NCI-H526 treated with DMSO at 0.1 percent for 48 hours (cell line): ENCODE results near the gene PLB1.

Experiments
- DNase-seq: peaks from one replicate; lab custom pipeline; 2025; lab: John Stamatoyannopoulos, UW

The PLB1 gene

DNA sequence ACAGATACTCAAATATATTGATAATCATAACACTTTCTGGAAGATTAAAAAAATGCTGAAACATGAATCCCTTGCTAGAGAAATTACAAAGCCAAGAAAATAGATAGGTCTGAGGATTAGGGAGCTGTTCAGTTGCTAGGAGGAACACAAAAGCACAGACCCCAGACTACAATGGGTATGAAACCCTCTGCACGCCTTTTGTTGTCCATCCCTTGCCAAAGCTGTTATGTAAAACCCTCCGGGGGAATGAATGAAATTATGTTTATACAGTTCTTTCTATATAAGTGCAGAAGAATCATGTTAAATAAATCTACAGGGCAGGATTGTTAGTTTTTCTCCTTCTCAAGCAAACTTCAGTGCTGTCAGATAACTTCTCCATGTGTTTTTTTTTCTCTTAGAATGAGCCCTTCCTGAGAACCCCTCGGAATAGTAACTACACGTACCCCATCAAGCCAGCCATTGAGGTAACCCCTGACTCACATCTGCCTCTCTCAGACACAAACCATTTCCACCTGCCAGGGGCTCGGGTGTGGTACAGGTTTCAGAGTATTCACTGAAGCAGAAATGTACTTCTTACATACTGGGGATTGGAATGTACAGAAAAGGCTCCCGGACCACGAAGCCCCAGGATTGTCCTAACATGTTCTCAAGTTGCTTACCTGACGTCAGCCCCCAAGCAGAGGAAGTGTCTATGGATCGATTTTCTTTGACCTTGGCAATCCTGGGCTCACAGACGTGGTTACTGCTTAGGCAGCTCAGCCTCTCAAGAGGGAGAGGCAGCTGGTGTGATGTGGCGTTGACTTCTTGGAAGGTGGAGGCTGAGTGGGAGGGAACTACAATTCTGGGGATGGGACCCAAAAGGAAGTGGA, 118.0 kb downstream of the PLB1 start:
- DNase-seq: no peak

DNA sequence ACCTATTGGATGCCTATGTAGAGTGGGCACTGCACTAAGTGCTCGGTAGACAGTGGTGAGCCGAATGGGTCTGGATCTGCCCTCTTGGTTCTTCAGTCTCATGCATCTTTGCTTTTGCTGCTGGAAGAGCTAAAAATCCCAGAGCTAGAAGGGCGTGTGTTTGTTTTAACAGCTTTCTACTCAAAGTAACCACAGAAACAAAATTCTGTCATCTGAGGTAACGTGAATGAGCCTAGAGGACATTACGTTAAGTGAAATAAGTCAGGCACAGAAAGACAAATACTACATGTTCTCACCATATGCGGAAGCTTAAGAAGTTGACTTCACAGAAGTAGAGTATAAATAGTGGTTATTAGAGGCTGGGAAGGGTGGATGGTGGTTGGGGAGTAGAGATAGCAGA, 119.8 kb downstream of the PLB1 start:
- no peak for DNase-seq

DNA sequence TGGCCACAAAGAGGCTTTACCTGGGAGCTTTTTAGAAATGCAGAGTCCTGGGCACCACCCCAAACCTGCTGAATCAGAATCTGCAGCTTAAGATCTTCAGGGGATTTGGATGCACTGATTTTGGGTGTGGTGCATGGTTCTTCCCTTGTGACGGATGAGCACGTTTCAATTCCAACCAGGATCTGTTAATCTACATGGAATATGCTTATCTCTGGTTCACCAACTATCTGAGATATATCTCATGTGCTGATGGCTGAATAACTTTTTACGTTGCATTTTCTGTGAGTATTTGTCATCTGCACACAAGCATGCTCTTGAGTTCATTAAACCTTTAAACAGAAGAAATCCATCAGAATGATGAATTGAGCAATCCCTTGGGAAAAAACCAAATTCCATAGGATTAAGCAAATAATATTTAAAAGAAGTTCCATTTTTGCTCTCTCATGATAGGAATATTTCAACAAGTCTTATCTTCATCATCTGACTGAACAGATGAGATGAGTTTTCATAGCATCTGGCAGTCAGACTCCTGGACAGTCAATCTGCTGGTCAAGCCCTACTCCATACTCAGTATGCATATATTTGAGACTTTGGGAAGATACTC, 120.6 kb downstream of the PLB1 start:
- no peak for DNase-seq

DNA sequence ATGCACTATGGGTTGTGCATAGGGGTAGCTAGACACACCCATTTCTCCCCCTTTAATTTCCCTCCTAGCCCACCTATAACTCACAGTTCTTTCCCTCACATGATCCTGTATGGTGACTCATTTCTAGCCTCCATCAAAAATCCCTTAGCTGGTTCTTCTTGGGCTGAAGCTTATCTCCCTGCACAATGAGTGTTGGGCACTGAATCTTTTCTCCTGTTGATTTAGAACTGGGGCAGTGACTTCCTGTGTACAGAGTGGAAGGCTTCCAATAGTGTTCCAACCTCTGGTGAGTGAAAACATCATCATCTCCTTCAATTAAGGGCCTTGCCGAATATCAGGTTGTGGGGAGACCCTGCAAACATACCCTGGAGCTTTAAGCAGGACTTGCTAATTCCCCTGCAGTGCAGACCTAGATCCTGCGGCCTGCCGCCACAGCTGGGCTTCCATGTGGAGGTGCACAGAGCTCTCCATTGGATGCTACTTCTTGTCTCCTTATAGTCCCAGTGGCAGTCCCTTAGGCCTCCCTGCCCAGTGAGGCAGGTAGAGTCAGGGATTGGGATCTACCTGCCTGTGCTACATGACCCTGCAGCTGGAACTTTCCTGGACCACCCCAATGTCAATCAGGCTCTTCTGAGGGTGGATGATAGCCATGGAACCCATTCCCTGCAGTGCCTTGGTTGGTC, 121.8 kb downstream of the PLB1 start:
- DNase-seq: no peak

DNA sequence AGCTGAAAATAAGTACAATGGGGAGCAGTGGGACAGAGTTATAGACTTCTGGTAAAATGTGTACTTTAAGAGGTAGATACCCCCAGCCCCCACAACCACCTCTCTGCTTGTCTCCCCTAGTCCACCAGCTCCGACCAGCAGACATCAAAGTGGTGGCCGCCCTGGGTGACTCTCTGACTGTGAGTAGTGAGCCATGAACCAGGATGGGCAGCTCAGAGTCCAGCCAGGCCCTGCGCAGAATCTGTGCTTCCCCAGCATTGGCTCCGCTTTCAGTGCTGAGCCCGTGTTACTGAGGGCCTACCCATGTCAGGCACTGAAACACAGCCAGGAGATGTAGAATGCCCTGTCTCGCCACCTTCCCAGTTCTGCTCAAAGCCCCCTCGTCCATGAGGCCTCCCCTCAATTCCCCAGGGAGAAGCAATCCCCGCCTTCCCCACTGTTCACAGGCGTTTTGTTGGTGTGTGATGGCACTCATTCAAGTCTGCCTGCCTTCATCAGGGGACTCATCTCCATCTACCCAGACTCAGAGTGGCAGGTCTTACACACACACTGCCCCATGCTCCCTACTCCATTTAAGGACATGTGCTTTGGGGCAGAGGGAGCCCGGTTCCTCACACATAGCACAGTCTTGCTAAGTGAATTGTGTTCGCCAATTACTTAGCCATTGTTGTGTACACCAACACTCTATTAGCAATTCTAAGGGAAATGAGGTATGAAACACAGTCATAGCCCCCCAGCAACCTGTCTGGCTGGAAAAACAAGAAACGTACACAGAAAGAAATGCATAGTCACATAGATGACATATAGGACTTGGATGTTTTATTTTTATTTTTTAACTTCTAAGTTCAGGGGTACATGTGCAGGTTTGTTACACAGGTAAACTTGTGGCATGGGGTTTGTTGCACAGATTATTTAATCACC, 122.6 kb downstream of the PLB1 start:
- DNase-seq: no peak

DNA sequence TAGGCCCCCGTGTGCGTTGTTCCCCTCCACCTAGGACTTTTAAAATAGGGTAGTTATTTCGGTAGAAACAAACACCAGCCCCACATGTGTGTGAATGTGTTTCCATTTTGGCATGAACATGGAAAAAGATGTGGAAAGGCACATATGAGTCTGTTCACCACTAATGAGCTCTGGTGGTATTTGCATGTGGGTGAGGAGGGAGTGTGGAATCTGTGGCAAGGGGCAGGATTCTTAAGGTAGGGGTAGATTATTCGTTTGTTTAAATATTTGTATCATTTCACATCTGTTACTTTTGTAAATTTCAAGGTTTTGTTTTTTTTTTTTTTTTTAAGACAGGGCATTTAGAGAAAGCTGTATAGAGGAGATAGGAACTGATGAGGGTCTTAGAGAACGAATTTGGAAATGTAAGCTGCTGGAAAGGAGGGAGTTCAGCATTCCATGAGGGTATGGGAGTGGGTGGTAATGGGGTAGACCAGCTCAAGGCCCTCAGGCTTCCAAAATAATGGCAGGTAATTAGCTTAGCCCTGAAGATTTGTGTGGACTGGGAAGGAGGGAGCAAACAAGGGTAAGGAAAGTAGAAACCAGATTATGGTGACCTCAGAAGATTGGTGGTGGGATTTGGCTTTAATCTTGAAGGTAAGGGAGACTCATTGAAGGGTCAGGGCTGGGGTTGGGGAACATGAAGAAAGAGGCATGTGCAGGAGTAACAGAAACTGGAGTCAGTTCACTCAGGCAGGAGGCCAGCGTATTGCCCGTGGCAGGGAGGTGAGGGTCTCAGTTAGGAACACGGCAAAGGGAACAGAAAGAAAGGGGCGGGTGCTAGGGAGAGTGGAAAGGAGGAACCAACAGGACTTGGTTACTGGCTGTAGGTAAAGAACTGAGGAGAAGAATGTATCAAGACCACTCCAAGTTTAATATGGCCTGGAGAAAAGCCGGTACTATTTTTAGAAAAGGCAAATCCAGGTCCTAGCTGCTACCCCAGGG, 123.6 kb downstream of the PLB1 start:
- DNase-seq: no peak

DNA sequence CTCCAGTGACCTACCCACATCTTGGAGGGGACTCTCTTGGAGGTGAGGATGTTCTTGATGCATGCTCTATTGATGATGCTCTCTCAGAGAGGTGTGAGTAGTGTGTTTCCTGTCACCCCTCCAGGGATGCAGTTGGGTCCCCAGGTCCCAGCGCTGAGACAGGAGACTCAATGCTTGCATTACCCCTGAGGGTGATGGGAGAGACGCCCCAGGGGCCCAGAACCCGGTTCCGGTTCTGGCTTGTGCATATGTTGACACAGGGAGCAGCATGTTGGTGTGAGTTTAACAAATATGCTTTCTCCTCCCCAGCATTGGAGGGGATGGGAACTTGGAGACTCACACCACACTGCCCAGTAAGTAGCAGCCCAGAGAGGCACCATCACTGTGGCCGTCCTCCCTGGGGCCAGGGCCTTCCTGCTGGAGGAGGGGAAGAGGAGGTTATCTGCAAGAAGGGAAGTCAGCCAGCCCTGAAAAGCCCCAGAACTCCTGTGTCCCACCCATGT, 124.5 kb downstream of the PLB1 start:
- DNase-seq: no peak

DNA sequence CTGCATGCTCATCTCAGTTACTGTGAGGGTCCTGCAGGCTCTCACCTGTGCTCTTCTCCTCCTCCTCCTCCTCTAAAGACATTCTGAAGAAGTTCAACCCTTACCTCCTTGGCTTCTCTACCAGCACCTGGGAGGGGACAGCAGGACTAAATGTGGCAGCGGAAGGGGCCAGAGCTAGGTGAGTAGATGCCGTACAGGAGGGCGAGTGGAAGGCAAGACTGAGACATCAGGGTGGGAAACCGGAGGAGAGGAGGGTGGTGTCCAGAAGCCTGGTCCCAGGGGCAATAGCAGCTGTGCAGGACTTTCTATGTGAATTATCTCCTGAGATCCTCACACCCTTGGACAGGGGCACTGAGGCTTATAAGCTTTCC, 124.9 kb downstream of the PLB1 start:
- no peak for DNase-seq

DNA sequence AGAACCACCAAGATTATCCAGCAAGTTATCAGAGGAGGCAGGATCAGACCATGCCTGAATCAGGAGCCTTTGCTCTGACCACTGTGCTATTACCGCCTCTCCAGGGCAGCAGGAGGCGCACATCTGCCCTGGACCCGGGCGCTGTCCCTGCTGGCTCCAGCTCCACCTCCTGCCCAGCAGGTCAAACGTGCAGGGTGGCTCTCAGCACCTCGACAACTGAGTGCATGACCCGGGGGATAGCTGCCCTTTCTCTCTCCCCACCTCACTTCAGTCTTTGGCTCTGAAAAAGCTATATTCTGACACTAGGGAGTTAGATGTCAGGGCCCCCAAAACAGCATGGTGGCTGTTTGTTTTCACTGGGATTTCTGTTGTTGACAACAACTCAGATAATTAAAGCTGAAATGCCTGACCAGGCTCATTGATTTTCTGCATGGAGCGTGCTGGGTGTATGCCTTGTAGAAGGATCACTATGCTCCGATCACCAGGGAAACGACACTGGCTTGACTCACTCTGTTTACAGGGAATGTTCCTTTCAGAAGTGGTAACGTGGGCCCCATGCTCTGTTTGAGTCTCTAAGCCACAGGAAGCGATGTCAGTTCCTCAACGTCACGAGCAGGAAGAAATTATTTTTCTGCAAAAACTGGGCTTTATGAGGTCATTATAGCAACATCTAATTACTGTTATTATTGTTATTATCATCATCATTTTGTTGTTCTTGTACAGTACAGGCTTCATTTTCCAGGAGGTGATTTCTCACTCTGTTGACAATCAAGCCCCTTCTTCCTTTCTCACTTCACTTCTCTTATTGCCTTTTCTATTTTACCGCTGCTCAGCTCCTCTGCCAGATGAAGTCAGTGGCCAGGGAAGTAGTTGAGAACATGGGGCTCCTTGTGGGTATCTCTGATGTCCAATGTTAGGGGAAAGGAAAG, 125.6 kb downstream of the PLB1 start:
- DNase-seq: no peak

DNA sequence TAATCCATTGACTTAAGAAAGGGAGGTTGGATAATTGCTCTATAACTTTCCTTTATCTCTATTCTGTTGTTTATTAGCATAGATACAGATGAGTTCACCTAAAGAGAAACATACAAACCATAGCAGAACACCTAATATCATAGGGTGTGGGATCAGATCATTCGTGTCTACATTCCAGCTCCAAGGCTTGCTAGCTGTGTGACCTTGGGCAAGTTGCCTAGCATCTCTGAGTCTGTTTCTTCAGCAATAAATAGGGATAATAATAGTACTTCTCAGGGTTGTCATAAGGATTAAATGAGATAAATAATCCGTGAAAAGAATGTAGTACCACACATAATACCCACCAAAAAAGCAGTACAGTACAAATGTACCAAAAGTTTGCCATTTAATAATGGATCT, 126.2 kb downstream of the PLB1 start:
- no peak for DNase-seq

DNA sequence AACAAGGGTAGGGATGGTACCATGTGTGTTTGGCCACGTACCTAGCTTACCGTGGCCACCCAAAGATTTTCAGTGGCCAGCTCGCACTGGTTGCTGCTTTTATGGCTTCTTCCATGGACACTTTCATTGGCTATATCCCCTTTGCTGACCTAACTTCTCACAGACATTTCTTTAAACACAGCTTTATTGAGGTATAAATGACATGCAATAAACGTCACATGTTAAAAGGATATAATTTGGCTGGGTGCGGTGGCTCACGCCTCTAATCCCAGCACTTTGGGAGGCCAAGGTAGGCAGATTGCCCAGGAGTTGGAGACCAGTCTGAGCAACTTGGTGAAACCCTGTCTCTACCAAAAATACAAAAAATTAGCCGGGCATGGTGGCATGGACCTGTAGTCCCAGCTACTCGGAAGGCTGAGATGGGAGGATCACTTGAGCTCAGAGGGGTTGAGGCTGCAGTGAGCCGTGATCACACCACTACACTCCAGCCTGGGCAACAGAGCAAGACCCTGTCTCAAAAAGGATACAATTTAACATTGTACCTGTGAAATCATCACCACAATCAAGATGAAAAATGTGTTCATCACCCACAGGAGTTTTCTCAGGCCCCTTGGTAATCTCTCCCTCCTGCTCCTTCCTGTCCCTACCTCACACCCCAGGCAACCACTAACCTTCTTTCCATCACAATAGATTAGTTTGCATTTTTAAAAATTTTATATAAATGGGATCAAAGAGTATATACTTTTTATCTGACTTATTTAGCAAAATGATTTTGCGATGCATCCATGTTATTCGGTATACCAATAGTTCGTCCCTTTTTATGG, 127.9 kb downstream of the PLB1 start:
- DNase-seq: no peak

DNA sequence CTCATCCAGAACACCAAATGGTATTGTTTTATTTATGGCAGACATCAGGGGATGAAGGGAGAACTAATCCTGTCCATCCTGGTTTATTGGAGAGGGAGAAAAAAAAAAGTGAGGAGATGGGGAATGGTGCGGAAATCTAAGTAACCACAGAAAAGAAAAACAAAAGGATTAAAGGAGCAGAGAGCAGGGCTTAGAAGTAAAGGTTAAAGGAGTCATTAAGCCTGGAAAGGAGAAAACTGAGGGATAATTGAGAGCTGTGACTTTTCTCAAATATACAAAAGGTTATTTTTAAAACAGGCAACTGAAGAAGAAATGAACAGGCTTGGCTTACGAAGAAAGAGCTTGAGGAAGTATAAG, 128.6 kb downstream of the PLB1 start:
- DNase-seq: no peak

DNA sequence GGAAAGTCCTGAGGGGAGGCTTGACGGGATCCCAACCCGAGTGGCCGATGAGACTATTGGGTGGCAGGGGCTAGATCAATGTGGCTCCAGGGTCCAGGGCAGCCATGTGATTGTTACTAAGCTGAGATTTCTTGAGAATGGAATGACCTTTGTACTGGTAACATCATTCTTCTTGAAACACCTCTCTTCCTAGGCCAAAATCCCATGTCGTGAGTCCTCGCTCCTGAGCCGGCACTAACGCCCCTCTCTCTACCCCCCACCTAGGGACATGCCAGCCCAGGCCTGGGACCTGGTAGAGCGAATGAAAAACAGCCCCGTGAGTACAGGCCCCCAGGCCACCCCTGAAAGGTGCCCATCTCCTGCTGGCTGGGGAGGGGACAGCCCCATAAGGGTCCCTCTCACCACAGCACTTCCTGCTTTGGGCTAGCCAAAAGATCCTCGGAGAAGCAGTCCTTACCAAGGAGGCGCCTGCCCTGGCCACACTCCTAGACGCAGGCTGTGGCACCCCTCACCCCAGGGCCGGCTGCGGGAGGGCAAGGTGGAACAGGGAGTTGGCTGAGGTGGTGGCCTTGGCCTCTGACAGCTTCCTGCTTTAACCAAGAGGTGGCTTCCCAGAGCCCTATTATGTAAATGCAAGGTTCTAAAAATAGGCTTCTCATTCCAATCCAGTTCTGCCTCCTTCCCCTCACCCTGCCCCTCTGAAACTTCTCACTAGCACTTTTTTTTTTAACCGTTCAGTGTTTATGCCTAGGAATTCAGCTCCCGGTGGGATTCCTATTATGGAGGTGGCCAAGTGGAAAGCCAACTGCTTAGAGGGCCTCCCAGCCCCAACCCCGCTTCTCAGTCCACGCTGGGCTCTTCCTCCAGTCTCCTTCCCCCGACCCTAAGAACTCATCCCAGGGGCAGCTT, 129.2 kb downstream of the PLB1 start:
- DNase-seq: no peak

DNA sequence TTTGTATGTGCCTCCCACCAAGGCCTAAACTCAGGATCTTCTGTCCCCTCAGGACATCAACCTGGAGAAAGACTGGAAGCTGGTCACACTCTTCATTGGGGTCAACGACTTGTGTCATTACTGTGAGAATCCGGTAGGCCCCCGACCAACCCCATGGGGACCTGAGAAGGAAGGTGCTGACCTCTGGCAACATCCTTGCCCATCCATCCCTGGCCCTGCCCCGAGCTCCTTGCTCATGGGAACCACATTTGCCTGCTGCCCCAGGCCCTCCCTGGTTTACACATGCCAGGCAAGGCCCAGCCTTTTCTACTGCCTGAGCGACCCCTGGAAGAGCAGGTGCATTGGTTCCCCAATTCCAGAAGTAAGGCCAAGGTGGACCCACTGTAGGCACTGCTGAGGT, 130.5 kb downstream of the PLB1 start:
- DNase-seq: no peak

DNA sequence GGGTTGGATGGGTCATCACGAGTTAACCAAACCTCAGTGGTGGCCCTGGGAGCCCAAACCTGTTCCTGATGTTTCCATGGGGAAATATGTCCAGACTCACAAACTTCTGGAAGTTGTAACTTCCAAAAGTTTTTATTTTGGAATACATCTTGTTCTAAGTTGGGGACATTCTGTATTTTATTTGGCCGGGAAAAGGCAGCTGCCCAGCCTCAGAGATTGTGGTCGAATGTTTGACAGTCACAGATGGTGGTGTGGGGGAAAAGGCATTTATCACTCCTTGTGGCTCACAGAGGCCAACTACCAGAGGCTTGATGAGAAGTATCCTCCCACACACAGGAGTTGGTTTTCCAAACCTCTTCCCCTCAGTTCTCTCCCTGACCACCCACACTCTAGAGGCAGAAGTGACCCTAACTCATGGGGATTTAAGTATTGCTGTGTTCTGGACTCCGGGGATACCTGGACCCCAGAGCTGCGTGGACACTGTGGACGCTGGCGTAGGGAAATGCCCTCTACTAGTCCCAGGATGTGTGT, 131.1 kb downstream of the PLB1 start:
- DNase-seq: no peak

DNA sequence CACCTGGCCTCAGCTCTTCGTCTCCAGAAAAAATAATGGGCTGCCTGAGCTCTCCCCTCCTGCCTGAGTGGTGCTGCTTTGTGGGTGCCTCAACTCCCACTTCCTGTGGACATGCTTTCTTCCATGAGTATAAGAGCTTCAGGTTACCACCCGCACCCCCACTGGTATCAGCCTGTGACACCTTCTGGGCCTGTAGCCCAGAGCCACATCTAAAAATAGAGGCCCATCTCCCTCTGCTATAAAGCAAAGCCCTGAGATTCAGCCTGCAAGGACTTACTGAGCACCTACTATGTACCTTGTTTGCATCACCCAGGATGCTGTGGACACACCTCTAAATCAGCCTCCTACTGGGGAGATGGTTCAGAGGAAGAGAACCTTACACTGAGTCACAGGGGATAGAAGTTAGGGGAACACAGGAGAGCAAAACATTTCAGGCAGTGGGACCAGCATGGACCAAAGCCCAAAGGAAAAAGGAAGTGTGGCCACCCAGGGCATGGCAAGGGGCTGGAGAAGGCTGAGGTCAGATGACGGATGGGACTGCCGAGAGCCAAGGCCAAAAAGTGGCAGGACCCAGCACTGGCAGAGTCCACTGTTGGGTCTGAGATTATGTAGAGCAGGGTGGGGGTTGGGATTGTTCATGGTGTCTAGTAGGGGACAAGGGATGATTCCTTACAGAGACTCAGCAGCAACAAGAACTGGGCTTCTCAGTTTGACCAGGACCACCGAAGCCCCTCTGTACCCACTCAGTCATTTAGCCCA, 132.0 kb downstream of the PLB1 start:
- no peak for DNase-seq

DNA sequence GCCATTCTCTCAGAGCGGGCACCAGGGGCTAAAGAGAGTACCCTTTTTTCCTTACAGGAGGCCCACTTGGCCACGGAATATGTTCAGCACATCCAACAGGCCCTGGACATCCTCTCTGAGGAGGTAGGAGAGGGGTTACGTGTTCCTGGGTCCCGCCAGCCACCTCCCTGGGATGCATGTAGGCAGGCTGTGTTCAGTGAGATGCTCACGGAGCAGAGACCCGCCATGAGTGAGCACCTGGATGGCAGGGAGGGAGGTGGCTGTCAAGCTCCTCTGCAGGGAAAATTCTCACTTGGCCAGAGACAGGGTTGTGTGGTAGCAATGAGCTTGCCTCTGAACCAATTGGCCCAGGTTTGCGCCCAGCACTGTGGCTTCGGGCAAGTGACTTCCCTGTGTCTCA, 132.6 kb downstream of the PLB1 start:
- DNase-seq: no peak
